Memory B cell (primary cell): ENCODE results near the gene COL24A1.
"Not testable (repeated sequence)": the region's sequence is repeated elsewhere in the genome, so short reads cannot be mapped to it uniquely, and the experiment has no call there.

ENCODE experiments used
- ATAC-seq: fragments of 150-1000 bp; cut with Tn5 transposase; 2 replicates; pipeline ENCODE4 v1.10.0; 2021; ENCODE audit warnings: low read depth, mild to moderate bottlenecking, moderate library complexity
- DNase-seq, 2 donors: peaks; one replicate each; pipeline ENCODE4 v3.0.0; 2022; ENCODE audit warnings: low spot score in 2 of 2
- H3K27ac Mint-ChIP-seq: one replicate; pipeline ENCODE4 v1.8.0; 2022; ENCODE audit warnings: mild to moderate bottlenecking, moderate library complexity, mixed read lengths
- H3K27me3 Mint-ChIP-seq: one replicate; pipeline ENCODE4 v1.8.0; 2022; ENCODE audit warnings: mixed read lengths
- H3K36me3 Mint-ChIP-seq: one replicate; pipeline ENCODE4 v1.8.0; 2022; ENCODE audit warnings: mild to moderate bottlenecking, mixed read lengths
- H3K4me1 Mint-ChIP-seq: one replicate; pipeline ENCODE4 v1.8.0; 2022; ENCODE audit warnings: mixed read lengths
- H3K4me3 Mint-ChIP-seq: one replicate; pipeline ENCODE4 v1.8.0; 2022; ENCODE audit warnings: mild to moderate bottlenecking, moderate library complexity, mixed read lengths
- H3K9me3 Mint-ChIP-seq: one replicate; pipeline ENCODE4 v1.8.0; 2022; ENCODE audit warnings: mixed read lengths

The COL24A1 gene

GRCh38 chr1:85839459-85839858 is 317.1 kb downstream of the COL24A1 start:
- H3K36me3 Mint-ChIP-seq: no peaks in the 10 kb centered on the region
- H3K27me3 Mint-ChIP-seq: no peaks in the 10 kb centered on the region
- no peak overlapping the region for H3K27ac Mint-ChIP-seq
- H3K9me3 Mint-ChIP-seq: no peaks in the 10 kb centered on the region
- H3K4me3 Mint-ChIP-seq: no peak overlapping the region
- H3K4me1 Mint-ChIP-seq: peaks cover 6% of the 10 kb centered on the region
- no peak for ATAC-seq
- no peak for DNase-seq

- peaks cover 2% of the 10 kb centered on the region for H3K9me3 Mint-ChIP-seq
- no peak for DNase-seq
- no peaks in the 10 kb centered on the region for H3K27me3 Mint-ChIP-seq
- peak; percentile 65 for ATAC-seq
- no peak overlapping the region for H3K27ac Mint-ChIP-seq
- no peaks in the 10 kb centered on the region for H3K36me3 Mint-ChIP-seq
- no peak overlapping the region for H3K4me3 Mint-ChIP-seq
- H3K4me1 Mint-ChIP-seq: peaks cover 6% of the 10 kb centered on the region
Measured at GRCh38 chr1:85838238-85838637, 318.3 kb downstream of the COL24A1 start.

- H3K36me3 Mint-ChIP-seq: no peaks in the 10 kb centered on the region
- DNase-seq (no peak), ATAC-seq (no peak)
- H3K4me3 Mint-ChIP-seq: no peak overlapping the region
- H3K9me3 Mint-ChIP-seq: peaks cover 2% of the 10 kb centered on the region
- H3K27me3 Mint-ChIP-seq: no peaks in the 10 kb centered on the region
- peaks cover 6% of the 10 kb centered on the region for H3K4me1 Mint-ChIP-seq
- H3K27ac Mint-ChIP-seq: no peak overlapping the region
Measured at GRCh38 chr1:85836736-85837135, 319.8 kb downstream of the COL24A1 start.

GRCh38 chr1:85833165-85833564 is 323.4 kb downstream of the COL24A1 start:
- H3K36me3 Mint-ChIP-seq, H3K27ac Mint-ChIP-seq, DNase-seq, H3K27me3 Mint-ChIP-seq, H3K4me1 Mint-ChIP-seq, H3K4me3 Mint-ChIP-seq, H3K9me3 Mint-ChIP-seq, ATAC-seq: not testable (repeated sequence)

- no peak overlapping the region for H3K27ac Mint-ChIP-seq
- H3K36me3 Mint-ChIP-seq: no peaks in the 10 kb centered on the region
- peaks cover 3% of the 10 kb centered on the region for H3K27me3 Mint-ChIP-seq
- no peak for DNase-seq
- H3K9me3 Mint-ChIP-seq: peaks cover 5% of the 10 kb centered on the region
- H3K4me1 Mint-ChIP-seq: no peaks in the 10 kb centered on the region
- no peak for ATAC-seq
- H3K4me3 Mint-ChIP-seq: no peak overlapping the region
Measured at GRCh38 chr1:85830837-85831236, 325.7 kb downstream of the COL24A1 start.

GRCh38 chr1:85824066-85824840 is 332.3 kb downstream of the COL24A1 start:
- DNase-seq: no peak
- H3K4me3 Mint-ChIP-seq: no peak overlapping the region

GRCh38 chr1:85822696-85823095 is 333.9 kb downstream of the COL24A1 start:
- no peaks in the 10 kb centered on the region for H3K4me1 Mint-ChIP-seq
- no peak overlapping the region for H3K4me3 Mint-ChIP-seq
- no peaks in the 10 kb centered on the region for H3K9me3 Mint-ChIP-seq
- H3K27ac Mint-ChIP-seq: no peak overlapping the region
- ATAC-seq (no peak), DNase-seq (no peak)
- H3K27me3 Mint-ChIP-seq: no peaks in the 10 kb centered on the region
- H3K36me3 Mint-ChIP-seq: no peaks in the 10 kb centered on the region

More at GRCh38 chr1:85824066-85824840, 332.3 kb downstream of the COL24A1 start:
- Mint-ChIP-seq H3K9me3 (no peaks in the 10 kb centered on the region), H3K4me1 (no peaks in the 10 kb centered on the region), H3K27ac (no peak overlapping the region), H3K27me3 (no peaks in the 10 kb centered on the region), H3K36me3 (no peaks in the 10 kb centered on the region)
- ATAC-seq: no peak

- Mint-ChIP-seq H3K9me3 (no peaks in the 10 kb centered on the region), H3K36me3 (no peaks in the 10 kb centered on the region), H3K27me3 (no peaks in the 10 kb centered on the region), H3K27ac (no peak overlapping the region), H3K4me1 (no peaks in the 10 kb centered on the region), H3K4me3 (no peak overlapping the region)
- DNase-seq (no peak), ATAC-seq (no peak)
Measured at GRCh38 chr1:85818371-85818770, 338.2 kb downstream of the COL24A1 start.

- Mint-ChIP-seq H3K4me1 (no peaks in the 10 kb centered on the region), H3K36me3 (no peaks in the 10 kb centered on the region), H3K9me3 (no peaks in the 10 kb centered on the region), H3K4me3 (no peak overlapping the region), H3K27me3 (no peaks in the 10 kb centered on the region), H3K27ac (no peak overlapping the region)
- no peak for DNase-seq
- no peak for ATAC-seq
Measured at GRCh38 chr1:85816606-85817005, 340.0 kb downstream of the COL24A1 start.

GRCh38 chr1:85815906-85816305 is 340.7 kb downstream of the COL24A1 start:
- Mint-ChIP-seq H3K4me1 (no peaks in the 10 kb centered on the region), H3K9me3 (no peaks in the 10 kb centered on the region), H3K27ac (no peak overlapping the region), H3K27me3 (no peaks in the 10 kb centered on the region), H3K36me3 (no peaks in the 10 kb centered on the region), H3K4me3 (no peak overlapping the region)
- ATAC-seq: no peak
- DNase-seq: no peak

- H3K27ac Mint-ChIP-seq: no peak overlapping the region
Measured at GRCh38 chr1:85806236-85806965, 350.2 kb downstream of the COL24A1 start.

GRCh38 chr1:85801520-85801919 is 355.1 kb downstream of the COL24A1 start:
- DNase-seq (no peak), ATAC-seq (no peak)
- H3K4me3 Mint-ChIP-seq: no peak overlapping the region
- no peaks in the 10 kb centered on the region for H3K36me3 Mint-ChIP-seq
- H3K27ac Mint-ChIP-seq: no peak overlapping the region
- H3K4me1 Mint-ChIP-seq: no peaks in the 10 kb centered on the region
- H3K27me3 Mint-ChIP-seq: peaks cover 2% of the 10 kb centered on the region
- peaks cover 2% of the 10 kb centered on the region for H3K9me3 Mint-ChIP-seq

More at GRCh38 chr1:85806236-85806965, 350.2 kb downstream of the COL24A1 start:
- no peak overlapping the region for H3K4me3 Mint-ChIP-seq
- H3K27me3 Mint-ChIP-seq: peaks cover 2% of the 10 kb centered on the region
- no peak for ATAC-seq
- no peak for DNase-seq
- no peaks in the 10 kb centered on the region for H3K36me3 Mint-ChIP-seq
- H3K9me3 Mint-ChIP-seq: no peaks in the 10 kb centered on the region
- no peaks in the 10 kb centered on the region for H3K4me1 Mint-ChIP-seq

- ATAC-seq: no peak
- DNase-seq: no peak
- no peak overlapping the region for H3K27ac Mint-ChIP-seq
- H3K27me3 Mint-ChIP-seq: peaks cover 2% of the 10 kb centered on the region
- H3K4me3 Mint-ChIP-seq: no peak overlapping the region
- H3K36me3 Mint-ChIP-seq: no peaks in the 10 kb centered on the region
- H3K4me1 Mint-ChIP-seq: no peaks in the 10 kb centered on the region
- peaks cover 2% of the 10 kb centered on the region for H3K9me3 Mint-ChIP-seq
Measured at GRCh38 chr1:85799737-85800136, 356.8 kb downstream of the COL24A1 start.

GRCh38 chr1:85798419-85798818 is 358.2 kb downstream of the COL24A1 start:
- H3K36me3 Mint-ChIP-seq: no peaks in the 10 kb centered on the region
- peaks cover 2% of the 10 kb centered on the region for H3K9me3 Mint-ChIP-seq
- ATAC-seq (no peak), DNase-seq (no peak)
- no peaks in the 10 kb centered on the region for H3K4me1 Mint-ChIP-seq
- no peak overlapping the region for H3K4me3 Mint-ChIP-seq
- H3K27ac Mint-ChIP-seq: no peak overlapping the region
- H3K27me3 Mint-ChIP-seq: peaks cover 2% of the 10 kb centered on the region
